ENCODE measurements around the gene SELP. TPM values are rescaled to one million over a fixed set of nuclear protein-coding genes. Genes with fewer than 3 reads are reported as not detected.

The SELP gene
- total and polyA plus RNA-seq, 4 experiments from 2014 or later, result 1.4 to 2.2 (median 1.9) TPM; not detected in 1

- Histone ChIP-seq H3K9me3 (ENCODE audit: control insufficient read depth in 1 of 2, low read length in 2 of 2) (no peaks in the 10 kb centered on the region), H3K4me3 (ENCODE audit: low read length in 2 of 2) (no peak overlapping the region), H3K36me3 (ENCODE audit: insufficient read depth, low read length) (no peaks in the 10 kb centered on the region), H3K27ac (ENCODE audit: low read depth, low read length) (peak overlapping the region; percentile 1), H3K4me1 (ENCODE audit: insufficient read depth, low read length) (peaks cover 36% of the 10 kb centered on the region), H3K27me3 (ENCODE audit: insufficient read depth, low read length) (no peaks in the 10 kb centered on the region)
- peaks cover 0 to 2% (median 0%) of the 10 kb centered on the region in 8 donors for H3K9me3 Mint-ChIP-seq
- no peak for DNase-seq
- no peaks in the 10 kb centered on the region for H3K36me3 Mint-ChIP-seq
- peaks cover 37 to 49% (median 44%) of the 10 kb centered on the region in 4 donors for H3K4me1 Mint-ChIP-seq
- intact Hi-C loops (cut with micrococcal nuclease), result loop anchor here (2.0 kb wide), 1 partner anchor 44 kb away; no protein-coding TSS in a partner anchor
- peak overlapping the region; percentile 8 to 81 (median 72) for H3K4me3 Mint-ChIP-seq
- peak overlapping the region; percentile 69 to 95 (median 87) for H3K27ac Mint-ChIP-seq
- POLR2A ChIA-PET (ENCODE audit: partially characterized antibody), result no interaction called here
- H3K27me3 Mint-ChIP-seq, result no peaks in the 10 kb centered on the region
- CTCF ChIA-PET (ENCODE audit: partially characterized antibody), result no interaction called here
These were observed 18.8 kb upstream of the SELP start for GRCh38 chr1:169648709-169649108.

GRCh38 chr1:169648187-169648586 is 18.3 kb upstream of the SELP start:
- ChIA-PET CTCF (ENCODE audit: partially characterized antibody) (no interaction called here), POLR2A (ENCODE audit: partially characterized antibody) (interaction anchor here (0.7 kb wide), 1 partner anchor 34 kb away, joined by 3 read pairs; no protein-coding TSS in a partner anchor)
- no peak for DNase-seq
- Mint-ChIP-seq H3K27ac (peak overlapping the region; percentile 69 to 95 (median 87)), H3K9me3 (peaks cover 0 to 2% (median 0%) of the 10 kb centered on the region in 8 donors), H3K27me3 (no peaks in the 10 kb centered on the region), H3K4me1 (peaks cover 35 to 45% (median 40%) of the 10 kb centered on the region in 4 donors), H3K4me3 (peak overlapping the region in 6 of 8 donors; percentile 23 to 81 (median 56)), H3K36me3 (no peaks in the 10 kb centered on the region)
- Histone ChIP-seq H3K27ac (ENCODE audit: low read depth, low read length) (peak overlapping the region; percentile 1), H3K36me3 (ENCODE audit: insufficient read depth, low read length) (no peaks in the 10 kb centered on the region), H3K27me3 (ENCODE audit: insufficient read depth, low read length) (no peaks in the 10 kb centered on the region), H3K4me1 (ENCODE audit: insufficient read depth, low read length) (peaks cover 36% of the 10 kb centered on the region), H3K9me3 (ENCODE audit: control insufficient read depth in 1 of 2, low read length in 2 of 2) (no peaks in the 10 kb centered on the region), H3K4me3 (ENCODE audit: low read length in 2 of 2) (no peak overlapping the region)
- intact Hi-C loops (cut with micrococcal nuclease), result loop anchor here (2.0 kb wide), 1 partner anchor 45 kb away; no protein-coding TSS in a partner anchor

DNA sequence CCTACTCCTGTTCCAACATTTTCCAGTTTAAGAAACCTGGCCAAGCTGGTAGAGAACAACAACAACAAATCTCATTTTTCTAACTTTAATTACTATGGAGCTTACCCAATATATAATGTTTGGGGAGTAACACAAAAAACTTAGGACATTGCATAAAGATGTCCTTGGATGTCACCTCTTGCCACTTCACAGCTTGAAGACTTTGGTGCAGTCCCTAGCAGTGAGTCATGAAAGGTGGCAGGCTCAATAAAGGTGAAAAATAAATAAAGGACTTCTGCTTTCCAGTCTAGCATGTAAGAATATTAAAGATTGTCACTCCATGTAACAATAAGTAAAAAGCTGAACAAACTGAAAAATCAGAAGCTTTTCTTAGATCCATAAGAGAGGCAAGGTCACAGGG is 17.6 kb upstream of the SELP start:
- H3K27ac ChIP-seq (ENCODE audit: low read depth, low read length), result no peak overlapping the region
- POLR2A ChIA-PET (ENCODE audit: partially characterized antibody), result interaction anchor here (0.7 kb wide), 1 partner anchor 35 kb away, joined by 3 read pairs; no protein-coding TSS in a partner anchor

DNA sequence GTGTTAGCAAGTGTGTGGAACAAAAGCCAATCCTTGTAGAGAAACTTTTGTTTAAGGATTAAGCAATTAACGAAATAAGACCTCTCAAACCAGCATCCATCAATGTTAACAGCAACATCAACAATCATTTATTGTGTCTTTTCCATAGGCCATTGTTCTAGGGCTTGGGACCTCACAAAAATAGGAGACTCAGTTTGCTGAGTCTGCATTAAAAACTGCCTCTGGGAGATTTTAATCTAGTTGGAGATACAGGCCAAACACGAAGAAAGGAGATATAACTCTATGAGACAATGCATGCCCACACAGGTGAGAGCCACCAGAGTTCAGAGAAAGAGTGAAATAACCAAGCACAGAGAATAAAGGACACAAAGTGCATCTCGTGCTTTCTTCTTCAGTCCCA is 14.4 kb upstream of the SELP start:
- Mint-ChIP-seq H3K9me3 (peaks cover 0 to 5% (median 3%) of the 10 kb centered on the region in 8 donors), H3K27ac (peak overlapping the region in 3 of 7 donors; percentile 29 to 53 (median 51)), H3K36me3 (peaks cover 0 to 3% of the 10 kb centered on the region in 2 donors), H3K4me1 (peaks cover 23 to 33% (median 26%) of the 10 kb centered on the region in 4 donors), H3K27me3 (no peaks in the 10 kb centered on the region), H3K4me3 (no peak overlapping the region)
- H3K4me3 ChIP-seq (ENCODE audit: low read length in 2 of 2), result no peak overlapping the region
- H3K9me3 ChIP-seq (ENCODE audit: control insufficient read depth in 1 of 2, low read length in 2 of 2), result no peaks in the 10 kb centered on the region
- intact Hi-C loops (cut with micrococcal nuclease), result no loop called here
- ChIA-PET CTCF (ENCODE audit: partially characterized antibody) (interaction anchor here (1.1 to 2.6 kb wide), 3 partner anchors 10 to 68 kb away, joined by 3 to 7 read pairs (median 3); no protein-coding TSS in a partner anchor), POLR2A (ENCODE audit: partially characterized antibody) (interaction anchor here (1.5 kb wide), 1 partner anchor 49 kb away, joined by 5 read pairs; no protein-coding TSS in a partner anchor)
- H3K36me3 ChIP-seq (ENCODE audit: insufficient read depth, low read length), result no peaks in the 10 kb centered on the region
- no peak overlapping the region for H3K27ac ChIP-seq (ENCODE audit: low read depth, low read length)
- no peaks in the 10 kb centered on the region for H3K27me3 ChIP-seq (ENCODE audit: insufficient read depth, low read length)
- peaks cover 22% of the 10 kb centered on the region for H3K4me1 ChIP-seq (ENCODE audit: insufficient read depth, low read length)
- no peak for DNase-seq

More for the DNA sequence above, 17.6 kb upstream of the SELP start:
- intact Hi-C loops (cut with micrococcal nuclease), result no loop called here
- CTCF ChIA-PET (ENCODE audit: partially characterized antibody), result interaction anchor here (0.6 to 1.4 kb wide), 2 partner anchors 44 to 46 kb away, joined by 3 to 4 read pairs; no protein-coding TSS in a partner anchor
- DNase-seq, result no peak
- H3K4me3 ChIP-seq (ENCODE audit: low read length in 2 of 2), result no peak overlapping the region
- H3K9me3 ChIP-seq (ENCODE audit: control insufficient read depth in 1 of 2, low read length in 2 of 2), result no peaks in the 10 kb centered on the region
- no peaks in the 10 kb centered on the region for H3K27me3 ChIP-seq (ENCODE audit: insufficient read depth, low read length)
- H3K4me1 ChIP-seq (ENCODE audit: insufficient read depth, low read length), result peaks cover 36% of the 10 kb centered on the region
- Mint-ChIP-seq H3K27me3 (no peaks in the 10 kb centered on the region), H3K36me3 (no peaks in the 10 kb centered on the region), H3K4me3 (no peak overlapping the region), H3K9me3 (peaks cover 0 to 2% (median 0%) of the 10 kb centered on the region in 8 donors), H3K4me1 (peaks cover 35 to 45% (median 40%) of the 10 kb centered on the region in 4 donors), H3K27ac (peak overlapping the region in 5 of 7 donors; percentile 46 to 90 (median 87))
- H3K36me3 ChIP-seq (ENCODE audit: insufficient read depth, low read length), result no peaks in the 10 kb centered on the region

GRCh38 chr1:169634877-169635276 is 5.0 kb upstream of the SELP start:
- H3K4me3 Mint-ChIP-seq, result no peak overlapping the region
- H3K27me3 ChIP-seq (ENCODE audit: insufficient read depth, low read length), result no peaks in the 10 kb centered on the region
- H3K4me1 Mint-ChIP-seq, result peaks cover 7 to 15% (median 7%) of the 10 kb centered on the region in 4 donors
- H3K9me3 Mint-ChIP-seq, result peaks cover 0 to 35% (median 24%) of the 10 kb centered on the region in 8 donors
- H3K9me3 ChIP-seq (ENCODE audit: control insufficient read depth in 1 of 2, low read length in 2 of 2), result peaks cover 0 to 13% of the 10 kb centered on the region in 2 donors
- ChIA-PET POLR2A (ENCODE audit: partially characterized antibody) (interaction anchor here (0.8 to 1.1 kb wide), 3 partner anchors 8 to 59 kb away, joined by 3 read pairs; no protein-coding TSS in a partner anchor), CTCF (ENCODE audit: partially characterized antibody) (interaction anchor here (1.2 kb wide), 1 partner anchor 59 kb away, joined by 3 read pairs; no protein-coding TSS in a partner anchor)
- no peaks in the 10 kb centered on the region for H3K27me3 Mint-ChIP-seq
- DNase-seq, result no peak
- no peaks in the 10 kb centered on the region for H3K4me1 ChIP-seq (ENCODE audit: insufficient read depth, low read length)
- peak overlapping the region in 1 of 7 donors; percentile 19 for H3K27ac Mint-ChIP-seq
- no peak overlapping the region for H3K4me3 ChIP-seq (ENCODE audit: low read length in 2 of 2)
- H3K27ac ChIP-seq (ENCODE audit: low read depth, low read length), result no peak overlapping the region
- peaks cover 10 to 15% of the 10 kb centered on the region in 2 donors for H3K36me3 Mint-ChIP-seq
- H3K36me3 ChIP-seq (ENCODE audit: insufficient read depth, low read length), result no peaks in the 10 kb centered on the region
- intact Hi-C loops (cut with micrococcal nuclease), result no loop called here

- DNase-seq, result no peak
- Histone ChIP-seq H3K36me3 (ENCODE audit: insufficient read depth, low read length) (no peaks in the 10 kb centered on the region), H3K4me1 (ENCODE audit: insufficient read depth, low read length) (no peaks in the 10 kb centered on the region), H3K27ac (ENCODE audit: low read depth, low read length) (no peak overlapping the region), H3K9me3 (ENCODE audit: control insufficient read depth in 1 of 2, low read length in 2 of 2) (peaks cover 0 to 13% of the 10 kb centered on the region in 2 donors), H3K27me3 (ENCODE audit: insufficient read depth, low read length) (no peaks in the 10 kb centered on the region), H3K4me3 (ENCODE audit: low read length in 2 of 2) (no peak overlapping the region)
- peaks cover 0 to 31% (median 23%) of the 10 kb centered on the region in 8 donors for H3K9me3 Mint-ChIP-seq
- ChIA-PET POLR2A (ENCODE audit: partially characterized antibody) (interaction anchor here (0.8 to 1.1 kb wide), 2 partner anchors 55 to 60 kb away, joined by 3 read pairs; no protein-coding TSS in a partner anchor), CTCF (ENCODE audit: partially characterized antibody) (interaction anchor here (1.1 to 1.4 kb wide), 3 partner anchors 11 to 78 kb away, joined by 3 read pairs; no protein-coding TSS in a partner anchor)
- no peak overlapping the region for H3K27ac Mint-ChIP-seq
- H3K4me1 Mint-ChIP-seq, result peaks cover 0 to 13% (median 2%) of the 10 kb centered on the region in 4 donors
- H3K4me3 Mint-ChIP-seq, result no peak overlapping the region
- intact Hi-C loops (cut with micrococcal nuclease), result no loop called here
- peaks cover 10 to 12% of the 10 kb centered on the region in 2 donors for H3K36me3 Mint-ChIP-seq
- H3K27me3 Mint-ChIP-seq, result no peaks in the 10 kb centered on the region
These were observed 4.2 kb upstream of the SELP start for GRCh38 chr1:169634145-169634544.

DNA sequence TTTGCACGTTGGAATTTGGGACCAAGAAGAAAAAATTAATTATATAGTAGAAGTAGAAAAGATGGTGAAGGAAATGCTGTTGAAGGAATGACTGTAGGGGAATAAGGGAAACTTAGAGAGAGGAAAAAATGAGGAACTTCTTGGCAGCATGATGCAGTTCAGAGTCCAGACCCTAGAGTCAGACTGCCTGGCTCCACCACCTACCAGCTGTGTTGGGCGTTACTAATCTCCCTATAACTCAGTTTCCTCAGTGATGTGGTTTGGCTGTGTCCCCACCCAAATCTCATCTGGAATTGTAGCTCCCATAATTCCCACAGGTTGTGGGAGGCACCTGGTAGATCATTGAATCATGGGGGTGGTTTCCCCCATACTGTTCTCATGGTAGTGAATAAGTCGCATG is 1.3 kb upstream of the SELP start:
- Mint-ChIP-seq H3K27me3 (no peaks in the 10 kb centered on the region), H3K27ac (no peak overlapping the region), H3K9me3 (peaks cover 0 to 25% (median 21%) of the 10 kb centered on the region in 8 donors), H3K36me3 (peaks cover 10 to 12% of the 10 kb centered on the region in 2 donors), H3K4me3 (no peak overlapping the region), H3K4me1 (peaks cover 8 to 19% (median 15%) of the 10 kb centered on the region in 4 donors)
- Histone ChIP-seq H3K27me3 (ENCODE audit: insufficient read depth, low read length) (no peaks in the 10 kb centered on the region), H3K36me3 (ENCODE audit: insufficient read depth, low read length) (no peaks in the 10 kb centered on the region), H3K4me1 (ENCODE audit: insufficient read depth, low read length) (peaks cover 13% of the 10 kb centered on the region), H3K4me3 (ENCODE audit: low read length in 2 of 2) (no peak overlapping the region), H3K27ac (ENCODE audit: low read depth, low read length) (no peak overlapping the region), H3K9me3 (ENCODE audit: control insufficient read depth in 1 of 2, low read length in 2 of 2) (peaks cover 0 to 13% of the 10 kb centered on the region in 2 donors)
- CTCF ChIA-PET (ENCODE audit: partially characterized antibody), result no interaction called here
- intact Hi-C loops (cut with micrococcal nuclease), result no loop called here
- DNase-seq, result no peak
- POLR2A ChIA-PET (ENCODE audit: partially characterized antibody), result interaction anchor here (1.0 kb wide), 1 partner anchor 11 kb away, joined by 3 read pairs; no protein-coding TSS in a partner anchor
